ENCODE measurements around the gene SUMO3.

Gene SUMO3

DNA sequence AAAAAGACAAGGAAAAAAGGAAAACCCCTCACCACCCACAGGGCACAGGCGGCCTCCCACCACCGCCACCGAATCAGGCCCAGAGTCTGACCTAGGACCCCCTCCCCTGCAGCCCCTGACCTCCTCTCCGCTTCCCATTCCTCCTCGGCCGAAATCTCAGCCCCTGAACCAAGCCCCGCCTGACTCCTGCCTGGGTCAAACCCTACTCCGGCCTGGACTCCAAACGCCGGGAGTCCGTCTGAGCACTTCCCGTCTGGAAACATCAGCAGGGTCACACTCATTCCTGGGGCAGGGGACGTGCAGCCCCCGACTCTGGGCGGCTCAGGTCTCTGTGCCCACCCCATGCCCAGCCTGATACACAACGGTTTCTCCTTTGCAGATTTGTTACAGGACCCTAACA, 26.4 kb upstream of the SUMO3 start:
- no peak overlapping the region for H3K4me3 ChIP-seq (ENCODE audit: low read length)
- H3K9me3 ChIP-seq (ENCODE audit: control insufficient read depth, low read length) = no peaks in the 10 kb centered on the region
- no peaks in the 10 kb centered on the region for H3K36me3 ChIP-seq (ENCODE audit: control insufficient read depth, insufficient read depth, low read length)
- peaks cover 20% of the 10 kb centered on the region for H3K4me1 ChIP-seq (ENCODE audit: control insufficient read depth, insufficient read depth, low read length)
- H3K27me3 ChIP-seq (ENCODE audit: control insufficient read depth, insufficient read depth, low read length) = peaks cover 13% of the 10 kb centered on the region
- H3K9ac ChIP-seq (ENCODE audit: low read length) = no peak overlapping the region

DNA sequence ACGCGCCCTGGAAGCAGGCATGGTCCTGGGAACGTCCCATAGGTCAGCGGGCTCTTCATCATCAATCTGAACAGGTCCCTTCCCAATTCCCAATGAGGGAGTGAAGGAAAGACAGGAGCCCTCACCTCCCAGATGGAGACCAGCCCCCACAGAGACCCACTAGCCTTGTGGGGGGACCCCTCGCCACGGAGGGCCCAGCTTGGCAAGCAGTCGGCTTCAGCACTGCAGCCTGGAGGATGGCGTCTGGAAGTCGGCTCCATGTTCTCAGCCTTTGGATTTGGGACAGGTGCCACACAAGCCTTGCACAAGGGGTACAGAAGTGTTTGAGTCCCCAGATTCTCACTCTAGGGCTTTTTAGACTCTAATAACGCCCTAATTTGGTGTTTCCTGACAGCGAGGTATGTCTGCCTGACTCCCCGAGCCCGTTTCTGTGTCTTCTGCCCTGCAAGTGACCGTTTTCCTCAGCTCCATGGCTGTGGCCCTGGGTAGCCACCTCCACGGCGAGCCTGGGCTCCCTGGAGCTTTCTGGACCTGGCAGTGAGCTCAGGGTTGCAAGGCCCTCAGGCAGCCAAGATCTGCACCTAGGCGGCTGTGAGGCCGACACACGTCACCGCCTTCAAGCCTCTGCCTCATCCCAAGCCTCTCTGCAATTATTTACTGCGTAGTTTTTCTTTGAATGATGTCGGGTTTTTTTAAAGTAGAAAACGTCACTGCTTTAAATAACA, 25.0 kb upstream of the SUMO3 start:
- peaks cover 26% of the 10 kb centered on the region for H3K4me1 ChIP-seq (ENCODE audit: control insufficient read depth, insufficient read depth, low read length)
- no peak overlapping the region for H3K9ac ChIP-seq (ENCODE audit: low read length)
- no peaks in the 10 kb centered on the region for H3K9me3 ChIP-seq (ENCODE audit: control insufficient read depth, low read length)
- no peak overlapping the region for H3K4me3 ChIP-seq (ENCODE audit: low read length)
- H3K27me3 ChIP-seq (ENCODE audit: control insufficient read depth, insufficient read depth, low read length) = peaks cover 13% of the 10 kb centered on the region
- H3K36me3 ChIP-seq (ENCODE audit: control insufficient read depth, insufficient read depth, low read length) = no peaks in the 10 kb centered on the region

DNA sequence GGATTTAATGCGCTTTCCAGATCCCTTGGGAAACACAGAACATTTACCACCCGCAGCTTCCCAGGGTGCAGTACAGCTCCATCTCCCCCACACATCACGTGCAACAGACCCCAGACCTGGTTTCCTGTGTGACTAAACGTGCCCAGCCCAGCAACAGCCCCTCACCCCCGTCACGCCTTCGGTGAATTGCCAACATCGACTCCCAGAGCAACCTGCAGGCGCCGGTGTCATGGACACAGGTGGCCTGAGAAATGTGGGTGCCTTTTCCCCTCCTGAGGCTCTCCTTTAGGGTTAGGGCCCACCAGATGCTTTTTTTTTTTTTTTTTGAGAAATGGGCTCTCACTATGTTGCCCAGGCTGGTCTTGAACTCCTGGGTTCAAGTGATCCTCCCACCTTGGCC, 24.2 kb upstream of the SUMO3 start:
- Histone ChIP-seq H3K9me3 (ENCODE audit: control insufficient read depth, low read length) (no peaks in the 10 kb centered on the region), H3K27me3 (ENCODE audit: control insufficient read depth, insufficient read depth, low read length) (peaks cover 13% of the 10 kb centered on the region), H3K4me1 (ENCODE audit: control insufficient read depth, insufficient read depth, low read length) (peaks cover 29% of the 10 kb centered on the region), H3K9ac (ENCODE audit: low read length) (no peak overlapping the region), H3K36me3 (ENCODE audit: control insufficient read depth, insufficient read depth, low read length) (no peaks in the 10 kb centered on the region), H3K4me3 (ENCODE audit: low read length) (no peak overlapping the region)

DNA sequence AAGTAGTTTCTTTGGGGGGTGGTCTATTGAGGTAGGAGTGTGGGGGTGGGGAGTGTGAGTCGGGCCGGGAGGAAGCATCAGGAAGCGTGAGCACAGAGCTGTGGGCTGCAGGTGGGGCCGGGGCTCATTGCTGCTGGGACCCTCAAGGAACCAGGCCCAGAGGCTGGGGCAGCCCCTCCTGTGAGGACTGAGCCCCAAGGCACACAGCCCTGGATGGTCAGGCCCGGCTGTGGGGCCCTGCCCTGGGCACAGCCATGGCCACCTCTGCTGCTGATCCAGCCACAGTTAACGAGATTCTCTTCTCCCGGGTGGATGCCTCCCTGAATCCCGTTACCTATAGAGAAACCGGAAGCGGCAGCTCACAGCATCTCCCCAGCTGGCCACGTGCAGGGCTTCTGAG, 22.9 kb upstream of the SUMO3 start:
- H3K9me3 ChIP-seq (ENCODE audit: control insufficient read depth, low read length) = no peaks in the 10 kb centered on the region
- no peak overlapping the region for H3K9ac ChIP-seq (ENCODE audit: low read length)
- peaks cover 23% of the 10 kb centered on the region for H3K4me1 ChIP-seq (ENCODE audit: control insufficient read depth, insufficient read depth, low read length)
- peaks cover 19% of the 10 kb centered on the region for H3K27me3 ChIP-seq (ENCODE audit: control insufficient read depth, insufficient read depth, low read length)
- no peaks in the 10 kb centered on the region for H3K36me3 ChIP-seq (ENCODE audit: control insufficient read depth, insufficient read depth, low read length)
- H3K4me3 ChIP-seq (ENCODE audit: low read length) = no peak overlapping the region

DNA sequence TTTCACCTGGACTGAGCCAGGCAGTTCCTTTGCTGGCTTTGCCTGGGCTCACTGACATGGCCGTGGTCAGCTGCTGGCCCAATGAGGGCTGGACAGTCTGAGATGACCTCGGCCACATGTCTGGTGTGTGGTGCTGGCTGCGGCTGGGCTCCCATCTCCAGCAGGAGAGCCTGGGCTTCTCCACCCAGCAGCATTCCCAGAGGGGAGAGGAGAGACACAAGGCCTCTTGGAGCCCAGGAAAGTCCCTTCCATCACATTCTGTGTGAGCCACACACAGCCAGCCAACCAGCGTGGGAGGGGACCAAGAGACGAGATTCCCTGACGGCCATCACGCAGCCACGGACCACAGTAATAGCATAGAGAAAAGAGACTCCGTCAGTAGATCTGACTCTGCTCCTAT, 21.1 kb upstream of the SUMO3 start:
- H3K9me3 ChIP-seq (ENCODE audit: control insufficient read depth, low read length) = no peaks in the 10 kb centered on the region
- H3K4me1 ChIP-seq (ENCODE audit: control insufficient read depth, insufficient read depth, low read length) = peaks cover 26% of the 10 kb centered on the region
- H3K27me3 ChIP-seq (ENCODE audit: control insufficient read depth, insufficient read depth, low read length) = peaks cover 19% of the 10 kb centered on the region
- no peak overlapping the region for H3K9ac ChIP-seq (ENCODE audit: low read length)
- no peak overlapping the region for H3K4me3 ChIP-seq (ENCODE audit: low read length)
- no peaks in the 10 kb centered on the region for H3K36me3 ChIP-seq (ENCODE audit: control insufficient read depth, insufficient read depth, low read length)

DNA sequence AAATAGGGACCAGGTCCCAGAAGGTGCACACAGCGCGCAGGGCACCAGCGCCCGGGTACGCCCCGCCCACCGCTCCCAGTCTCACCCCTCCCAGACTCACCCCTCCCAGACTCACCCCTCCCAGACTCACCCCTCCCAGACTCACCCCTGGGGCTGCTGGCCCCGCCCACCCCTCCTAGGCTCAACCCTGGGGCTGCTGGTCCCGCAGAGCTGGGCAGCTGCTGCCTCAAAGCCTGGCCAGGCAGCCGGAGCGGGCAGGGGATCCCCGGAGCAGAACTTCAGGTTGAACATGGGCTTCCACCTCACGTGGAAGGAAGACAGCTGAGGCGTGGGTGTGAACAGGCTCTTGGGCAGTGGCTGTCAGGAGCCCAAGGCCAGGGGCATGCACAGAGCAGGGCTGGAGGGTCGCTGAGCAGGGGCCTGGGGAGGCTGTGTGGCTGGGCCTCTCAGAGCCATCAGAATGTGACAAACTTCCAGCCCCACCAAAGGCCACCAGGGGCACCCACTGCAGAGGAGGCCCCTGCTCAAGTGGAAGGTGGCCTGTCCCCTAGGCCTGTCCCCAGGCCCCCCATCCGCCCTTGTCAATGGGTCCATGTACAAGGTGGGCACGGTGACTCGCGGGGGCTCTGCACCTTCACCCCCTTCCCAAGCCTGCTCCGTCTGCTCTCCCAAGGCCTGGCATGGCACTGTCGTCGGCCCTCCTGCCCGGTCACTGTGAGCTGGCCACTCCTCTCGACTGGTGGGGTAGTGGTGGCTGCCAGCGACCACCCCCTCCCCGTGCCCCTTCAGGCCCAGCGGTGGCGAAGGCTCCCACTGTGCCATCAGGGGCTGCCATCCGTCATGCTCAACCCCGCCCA, 20.4 kb upstream of the SUMO3 start:
- H3K27me3 ChIP-seq (ENCODE audit: control insufficient read depth, insufficient read depth, low read length) = peaks cover 19% of the 10 kb centered on the region
- H3K9me3 ChIP-seq (ENCODE audit: control insufficient read depth, low read length) = no peaks in the 10 kb centered on the region
- peaks cover 26% of the 10 kb centered on the region for H3K4me1 ChIP-seq (ENCODE audit: control insufficient read depth, insufficient read depth, low read length)
- no peaks in the 10 kb centered on the region for H3K36me3 ChIP-seq (ENCODE audit: control insufficient read depth, insufficient read depth, low read length)
- no peak overlapping the region for H3K4me3 ChIP-seq (ENCODE audit: low read length)
- no peak overlapping the region for H3K9ac ChIP-seq (ENCODE audit: low read length)

DNA sequence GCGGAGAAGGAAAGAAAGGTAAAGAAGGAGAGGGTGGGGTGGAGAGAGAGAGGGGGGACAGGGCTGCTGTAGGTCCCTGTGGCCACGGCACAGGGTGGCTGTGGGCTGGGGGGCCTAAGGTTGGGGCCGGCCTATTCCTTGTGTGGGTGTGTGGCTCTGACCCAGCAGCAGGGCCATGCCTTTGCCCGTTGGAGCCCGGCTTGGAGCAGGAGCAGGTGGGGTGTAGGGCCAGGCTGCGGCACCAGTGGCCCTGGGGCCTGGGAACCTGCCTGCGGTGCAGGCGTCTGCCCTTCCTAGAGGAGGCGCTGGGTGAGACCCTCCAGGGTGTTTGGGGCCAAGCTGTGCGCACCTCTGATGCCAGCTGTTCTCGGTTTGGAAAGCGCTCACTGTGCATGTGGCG, 19.7 kb upstream of the SUMO3 start:
- no peaks in the 10 kb centered on the region for H3K9me3 ChIP-seq (ENCODE audit: control insufficient read depth, low read length)
- peaks cover 12% of the 10 kb centered on the region for H3K27me3 ChIP-seq (ENCODE audit: control insufficient read depth, insufficient read depth, low read length)
- no peaks in the 10 kb centered on the region for H3K36me3 ChIP-seq (ENCODE audit: control insufficient read depth, insufficient read depth, low read length)
- H3K9ac ChIP-seq (ENCODE audit: low read length) = no peak overlapping the region
- H3K4me3 ChIP-seq (ENCODE audit: low read length) = no peak overlapping the region
- peaks cover 26% of the 10 kb centered on the region for H3K4me1 ChIP-seq (ENCODE audit: control insufficient read depth, insufficient read depth, low read length)

DNA sequence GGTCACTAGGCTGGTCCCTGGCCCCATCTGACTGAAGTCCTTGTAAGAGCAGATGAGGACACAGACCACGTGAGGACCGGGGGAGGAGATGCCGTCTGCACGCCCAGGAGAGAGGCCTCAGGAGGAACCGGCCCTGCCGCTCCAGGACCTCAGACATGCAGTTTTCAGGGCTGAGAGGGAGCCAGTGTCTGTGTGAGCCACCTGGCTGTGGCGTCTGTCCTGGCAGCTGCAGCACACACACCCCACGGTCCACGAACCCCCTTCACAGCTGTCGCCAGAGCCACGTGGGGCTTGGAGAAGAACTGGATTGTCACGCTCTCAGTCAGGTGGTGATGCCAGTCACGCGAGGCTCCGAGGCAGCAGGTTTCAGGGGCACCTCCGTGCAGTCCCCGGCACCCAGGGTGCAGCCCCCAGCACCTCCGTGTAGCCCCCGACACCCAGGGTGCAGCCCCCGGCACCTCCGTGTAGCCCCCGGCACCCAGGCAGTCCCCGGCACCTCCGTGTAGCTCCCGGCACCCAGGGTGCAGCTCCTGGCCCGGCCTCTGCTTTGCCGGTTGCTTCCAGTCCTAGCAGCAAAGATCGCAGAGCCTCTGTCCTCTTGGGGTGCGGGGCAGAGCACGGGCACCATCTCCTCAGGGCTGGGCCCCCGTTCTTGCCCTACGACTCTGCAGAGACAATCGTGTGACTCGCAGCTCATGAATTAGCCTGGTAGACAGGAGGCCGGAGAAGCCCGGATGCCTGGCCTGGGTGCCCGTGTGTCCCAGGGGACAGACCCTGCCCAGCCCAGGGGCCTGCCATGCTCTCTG, 19.0 kb upstream of the SUMO3 start:
- H3K36me3 ChIP-seq (ENCODE audit: control insufficient read depth, insufficient read depth, low read length) = no peaks in the 10 kb centered on the region
- H3K4me1 ChIP-seq (ENCODE audit: control insufficient read depth, insufficient read depth, low read length) = peaks cover 26% of the 10 kb centered on the region
- no peak overlapping the region for H3K4me3 ChIP-seq (ENCODE audit: low read length)
- no peak overlapping the region for H3K9ac ChIP-seq (ENCODE audit: low read length)
- H3K27me3 ChIP-seq (ENCODE audit: control insufficient read depth, insufficient read depth, low read length) = peaks cover 11% of the 10 kb centered on the region
- no peaks in the 10 kb centered on the region for H3K9me3 ChIP-seq (ENCODE audit: control insufficient read depth, low read length)

DNA sequence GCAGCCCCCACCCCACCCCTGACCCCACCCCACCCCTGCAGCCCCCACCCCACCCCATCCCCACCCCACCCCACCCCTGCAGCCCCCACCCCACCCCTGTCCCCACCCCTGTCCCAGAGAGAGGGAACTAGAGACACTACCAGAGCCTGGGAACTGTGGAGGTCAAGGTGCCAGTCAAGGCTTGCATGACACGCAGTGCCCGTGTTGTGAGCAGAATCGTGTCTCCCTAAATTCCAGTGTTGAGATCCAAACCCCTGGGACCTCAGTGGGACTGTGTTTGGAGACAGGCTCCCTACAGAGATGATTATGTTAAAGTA, 18.4 kb upstream of the SUMO3 start:
- Histone ChIP-seq H3K27me3 (ENCODE audit: control insufficient read depth, insufficient read depth, low read length) (peaks cover 5% of the 10 kb centered on the region), H3K9ac (ENCODE audit: low read length) (no peak overlapping the region), H3K9me3 (ENCODE audit: control insufficient read depth, low read length) (no peaks in the 10 kb centered on the region), H3K4me3 (ENCODE audit: low read length) (no peak overlapping the region), H3K36me3 (ENCODE audit: control insufficient read depth, insufficient read depth, low read length) (no peaks in the 10 kb centered on the region), H3K4me1 (ENCODE audit: control insufficient read depth, insufficient read depth, low read length) (peaks cover 26% of the 10 kb centered on the region)

DNA sequence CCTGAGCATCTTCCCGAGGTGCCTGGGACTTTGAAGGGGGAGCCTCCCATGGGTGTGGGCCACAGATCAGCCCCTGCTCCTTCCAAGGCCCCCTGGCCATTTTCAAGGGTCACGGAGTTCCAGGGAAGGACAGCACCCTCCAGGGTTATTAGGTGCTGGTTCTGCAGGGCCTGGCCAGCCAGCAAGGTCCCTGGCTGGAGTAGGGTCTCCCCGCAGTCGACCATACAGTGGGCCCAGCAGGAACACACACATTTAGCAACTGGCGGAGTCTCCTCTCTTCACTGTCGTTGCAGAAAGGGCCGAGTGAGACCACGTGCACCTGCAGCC, 17.7 kb upstream of the SUMO3 start:
- Histone ChIP-seq H3K4me1 (ENCODE audit: control insufficient read depth, insufficient read depth, low read length) (peaks cover 26% of the 10 kb centered on the region), H3K4me3 (ENCODE audit: low read length) (no peak overlapping the region), H3K9ac (ENCODE audit: low read length) (no peak overlapping the region), H3K9me3 (ENCODE audit: control insufficient read depth, low read length) (no peaks in the 10 kb centered on the region), H3K36me3 (ENCODE audit: control insufficient read depth, insufficient read depth, low read length) (no peaks in the 10 kb centered on the region), H3K27me3 (ENCODE audit: control insufficient read depth, insufficient read depth, low read length) (peaks cover 5% of the 10 kb centered on the region)

DNA sequence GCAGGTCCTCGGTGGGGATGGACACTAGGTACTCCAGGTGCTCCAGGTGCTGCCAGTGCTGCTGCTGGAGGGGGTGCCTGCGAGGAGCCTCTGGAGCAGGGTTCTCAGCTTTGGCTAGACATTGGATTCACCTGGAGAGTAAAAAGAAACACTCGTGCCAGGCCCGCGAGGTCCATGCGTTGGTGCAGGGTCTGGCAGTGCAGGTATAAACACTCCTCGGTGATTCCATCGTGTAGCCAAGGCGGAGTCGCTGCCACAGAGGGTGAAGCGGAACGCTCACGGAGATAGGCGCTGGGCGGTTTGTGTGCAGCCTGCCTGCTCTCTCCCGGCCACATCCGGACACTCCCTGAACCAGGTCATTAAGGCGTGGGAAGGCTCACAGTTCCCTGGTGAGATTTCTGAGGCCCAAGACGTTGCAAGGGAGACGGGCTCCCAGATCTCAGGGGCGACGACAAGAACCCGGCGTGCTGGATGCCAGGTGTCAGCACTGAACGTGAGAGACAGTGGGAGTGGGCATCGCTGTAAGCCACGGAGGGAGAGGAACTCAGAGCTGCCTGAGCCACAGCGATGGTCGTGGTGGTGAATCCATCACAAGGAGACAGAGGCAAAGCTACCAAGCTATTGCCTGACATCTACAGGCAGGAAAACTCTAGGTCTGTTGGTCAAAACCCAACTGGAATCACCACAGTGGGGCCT, 17.2 kb upstream of the SUMO3 start:
- Histone ChIP-seq H3K4me1 (ENCODE audit: control insufficient read depth, insufficient read depth, low read length) (peaks cover 26% of the 10 kb centered on the region), H3K4me3 (ENCODE audit: low read length) (no peak overlapping the region), H3K9me3 (ENCODE audit: control insufficient read depth, low read length) (no peaks in the 10 kb centered on the region), H3K27me3 (ENCODE audit: control insufficient read depth, insufficient read depth, low read length) (peaks cover 5% of the 10 kb centered on the region), H3K9ac (ENCODE audit: low read length) (no peak overlapping the region), H3K36me3 (ENCODE audit: control insufficient read depth, insufficient read depth, low read length) (no peaks in the 10 kb centered on the region)
